Stimulated activated CD8-positive, alpha-beta memory T cell treated with anti-CD3 and anti-CD28 coated beads, Interleukin-7, amount 100 ng/mL, for 48 hours (primary cell): ENCODE results near the gene CACNA1E.
"Not testable (repeated sequence)": the region's sequence is repeated elsewhere in the genome, so short reads cannot be mapped to it uniquely, and the experiment has no call there.

Source experiments
- DNase-seq, 2 donors: peaks; one replicate each; pipeline ENCODE4 v3.0.0-alpha.2; 2020; ENCODE audit warnings: low read depth in 1 of 2; ENCODE audit errors: extremely low read depth in 1 of 2

The CACNA1E gene

GRCh38 chr1:181514298-181515290 lies 31.3 kb downstream of the CACNA1E start:
- no peak for DNase-seq

GRCh38 chr1:181516706-181517105 lies 33.4 kb downstream of the CACNA1E start:
- no peak for DNase-seq

DNA sequence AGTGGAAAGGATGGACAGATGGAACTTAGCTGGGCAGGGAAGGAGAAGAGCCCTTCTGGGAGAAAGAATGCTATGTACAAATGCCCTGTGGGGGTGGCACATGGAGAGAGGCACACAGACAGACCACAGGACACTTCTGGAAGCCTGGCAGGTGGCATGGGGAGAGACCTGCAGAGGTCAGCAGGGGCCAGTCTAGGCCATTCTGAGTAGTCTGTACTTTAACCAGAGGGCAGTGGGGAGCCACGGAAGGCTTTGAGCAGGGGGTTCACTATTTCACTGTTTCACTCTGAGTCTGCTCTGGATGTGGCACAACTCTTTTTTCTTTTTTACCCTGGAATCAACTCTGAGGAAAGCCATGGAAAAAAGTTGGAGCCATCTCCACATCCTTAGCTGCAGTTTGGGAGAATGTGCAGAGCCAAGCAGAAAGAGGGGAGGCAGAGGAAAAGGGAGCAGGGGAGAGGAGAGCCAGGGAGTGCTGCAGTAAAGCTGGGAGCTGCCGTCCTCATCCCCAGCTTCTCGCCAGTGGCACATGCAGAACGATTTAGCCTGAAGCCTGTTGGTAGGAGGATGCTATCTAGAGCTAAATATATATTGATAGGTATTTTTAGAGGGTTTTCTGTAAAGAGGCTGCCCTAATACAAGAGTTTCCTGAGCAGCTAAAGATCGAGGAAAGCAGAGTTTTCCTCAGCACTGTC lies 34.0 kb downstream of the CACNA1E start:
- no peak for DNase-seq

- no peak for DNase-seq
Observed at GRCh38 chr1:181518152-181518551, 34.8 kb downstream of the CACNA1E start.

DNA sequence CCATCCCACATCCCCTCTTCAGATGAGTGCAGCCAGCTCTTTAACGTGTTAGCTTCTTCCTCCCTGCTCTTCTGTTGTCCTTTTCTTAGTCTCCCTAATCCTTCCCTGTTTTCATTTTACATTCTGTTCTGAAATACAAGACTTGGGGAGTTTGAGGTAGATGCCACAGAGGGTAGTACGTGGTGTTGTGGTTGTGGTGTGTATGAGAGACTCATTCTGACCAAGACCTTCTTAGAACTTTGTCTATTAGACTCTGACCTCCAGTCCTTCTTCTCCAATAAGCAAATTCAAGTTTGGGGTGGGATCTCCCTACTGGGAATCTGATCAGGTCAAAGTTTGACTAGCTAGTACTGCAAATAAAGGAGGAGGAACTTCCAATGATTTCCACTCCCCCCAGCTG lies 39.5 kb downstream of the CACNA1E start:
- no peak for DNase-seq

GRCh38 chr1:181525104-181525721 lies 41.9 kb downstream of the CACNA1E start:
- no peak for DNase-seq

DNA sequence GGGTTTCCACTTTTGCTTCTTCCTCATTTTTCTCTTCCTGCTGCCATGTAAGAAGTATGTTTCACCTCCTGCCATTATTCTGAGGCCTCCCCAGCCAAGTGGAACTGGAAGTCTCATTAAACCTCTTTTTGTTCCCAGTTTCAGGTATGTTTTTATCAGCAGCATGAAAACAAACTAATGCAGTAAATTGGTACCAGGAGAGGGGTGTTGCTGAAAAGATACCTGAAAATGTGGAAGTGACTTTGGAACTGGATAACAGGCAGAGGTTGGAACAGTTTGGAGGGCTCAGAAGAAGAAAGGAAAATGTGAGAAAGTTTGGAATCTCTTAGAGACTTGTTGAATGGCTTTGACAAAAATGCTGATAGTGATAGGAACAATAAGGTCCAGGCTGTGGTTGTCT lies 44.9 kb downstream of the CACNA1E start:
- DNase-seq: not testable (repeated sequence)

- no peak for DNase-seq
Observed at GRCh38 chr1:181531441-181531840, 48.1 kb downstream of the CACNA1E start.

DNA sequence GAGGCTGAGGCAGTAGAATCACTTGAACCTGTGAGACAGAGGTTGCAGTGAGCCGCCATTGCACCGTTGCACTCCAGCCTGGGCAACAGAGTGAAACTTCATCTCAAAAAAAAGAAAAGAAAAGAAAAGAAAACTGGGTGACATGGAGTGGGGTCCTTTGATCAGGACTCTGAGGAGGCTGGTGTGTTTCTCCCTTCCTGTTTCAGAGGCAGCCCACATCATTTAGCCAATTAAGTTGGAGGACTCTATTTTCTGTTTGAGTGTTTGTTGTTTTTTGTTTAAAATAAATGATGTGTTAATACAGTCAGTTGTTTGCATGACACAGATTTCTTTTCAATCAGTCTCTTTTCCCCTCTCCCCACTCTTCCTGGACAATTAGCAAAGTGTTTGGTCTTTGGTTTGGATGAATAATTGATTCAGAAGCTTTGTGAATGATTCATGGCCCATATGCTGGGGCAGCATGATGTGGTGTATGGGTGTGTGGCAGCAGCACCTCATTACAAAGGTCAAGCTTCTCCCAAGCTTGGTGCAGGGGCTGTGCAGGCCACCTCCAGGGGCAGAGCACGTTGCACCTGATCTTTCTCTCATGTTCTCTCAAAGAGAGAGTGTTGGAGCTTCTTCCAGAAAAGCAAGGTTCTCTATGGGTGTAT lies 48.8 kb downstream of the CACNA1E start:
- no peak for DNase-seq

GRCh38 chr1:181538836-181539235 lies 55.5 kb downstream of the CACNA1E start:
- no peak for DNase-seq

DNA sequence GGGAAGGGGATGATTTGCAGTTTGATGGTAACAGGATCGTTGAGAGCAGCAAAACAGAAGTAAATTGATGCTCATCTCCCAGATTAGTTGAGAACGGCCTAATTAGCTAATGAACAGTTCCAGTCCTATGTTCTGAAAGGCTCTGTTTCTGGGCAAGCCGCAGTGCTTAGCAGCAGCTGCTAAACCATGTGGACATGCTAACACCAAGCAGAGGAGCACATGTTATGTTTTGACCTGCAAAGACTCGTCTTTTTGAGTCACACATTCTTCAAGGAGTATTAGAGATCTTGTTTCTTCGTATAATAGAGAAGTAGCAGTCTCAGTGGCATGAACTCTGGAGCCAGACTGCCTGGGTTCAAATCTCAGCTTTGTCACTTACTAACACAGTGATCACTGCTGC lies 58.1 kb downstream of the CACNA1E start:
- DNase-seq: no peak

- DNase-seq: no peak
Observed at GRCh38 chr1:181541947-181542346, 58.6 kb downstream of the CACNA1E start.

GRCh38 chr1:181542406-181542805 lies 59.1 kb downstream of the CACNA1E start:
- DNase-seq: not testable (repeated sequence)

DNA sequence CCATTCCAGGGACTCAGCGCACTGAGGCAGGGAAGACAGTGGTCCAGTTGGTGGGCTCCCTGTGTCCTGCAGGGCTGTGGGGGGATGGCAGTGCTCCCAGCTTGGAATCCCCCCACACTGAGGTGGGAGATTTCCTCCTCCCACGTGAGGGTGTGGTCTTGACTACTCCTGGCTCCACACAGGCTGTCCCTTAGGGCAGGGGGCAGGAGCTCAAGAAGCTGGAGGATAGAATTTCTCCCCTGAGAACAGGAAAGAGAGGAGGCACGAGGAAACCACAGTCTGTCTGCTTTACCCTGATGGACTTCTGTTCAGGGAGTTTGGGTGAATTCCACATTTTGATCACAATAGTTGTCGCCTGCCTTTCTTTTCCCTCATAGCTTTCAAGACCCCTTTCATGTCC lies 62.1 kb downstream of the CACNA1E start:
- no peak for DNase-seq

DNA sequence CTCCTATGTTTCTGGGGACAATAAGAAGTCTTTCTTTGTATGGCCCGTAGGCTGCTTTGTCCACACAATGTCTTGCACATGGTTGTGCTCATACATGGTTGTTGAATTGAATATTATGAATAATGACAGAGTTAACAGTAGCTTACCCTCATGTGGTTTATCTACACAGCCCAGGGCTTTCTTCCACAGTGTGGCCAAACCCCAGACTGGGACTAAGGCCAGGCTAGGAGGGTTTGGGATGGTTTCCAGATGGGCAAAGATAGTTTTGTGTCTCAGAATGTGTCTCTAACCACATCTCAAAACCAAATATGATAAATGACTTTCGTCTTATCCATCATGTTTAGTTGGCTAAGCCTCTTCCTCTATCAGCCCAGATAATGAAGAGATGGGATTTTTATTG lies 65.2 kb downstream of the CACNA1E start:
- DNase-seq: no peak

GRCh38 chr1:181551249-181551648 lies 67.9 kb downstream of the CACNA1E start:
- DNase-seq: no peak

DNA sequence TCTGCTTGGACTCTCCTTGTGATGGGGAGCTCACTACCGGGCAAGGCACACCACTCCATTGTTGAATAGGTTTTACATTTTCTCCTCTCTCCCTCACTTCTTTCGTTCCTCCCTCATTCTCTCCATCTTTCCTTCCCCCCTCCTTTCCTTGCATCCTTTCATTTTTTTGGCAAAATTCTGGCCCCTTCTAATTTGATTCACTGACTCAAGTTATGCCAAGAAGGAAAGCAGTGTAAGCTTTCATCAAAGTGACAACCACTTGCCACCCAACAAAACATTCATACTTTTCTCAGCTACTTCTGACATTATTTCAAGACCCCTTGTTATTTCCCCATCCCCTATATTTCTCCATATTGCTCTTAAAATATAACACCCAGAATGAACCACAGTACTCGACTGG lies 68.4 kb downstream of the CACNA1E start:
- DNase-seq: no peak

GRCh38 chr1:181554465-181554864 lies 71.1 kb downstream of the CACNA1E start:
- no peak for DNase-seq

- no peak for DNase-seq
Observed at GRCh38 chr1:181556631-181557030, 73.3 kb downstream of the CACNA1E start.

DNA sequence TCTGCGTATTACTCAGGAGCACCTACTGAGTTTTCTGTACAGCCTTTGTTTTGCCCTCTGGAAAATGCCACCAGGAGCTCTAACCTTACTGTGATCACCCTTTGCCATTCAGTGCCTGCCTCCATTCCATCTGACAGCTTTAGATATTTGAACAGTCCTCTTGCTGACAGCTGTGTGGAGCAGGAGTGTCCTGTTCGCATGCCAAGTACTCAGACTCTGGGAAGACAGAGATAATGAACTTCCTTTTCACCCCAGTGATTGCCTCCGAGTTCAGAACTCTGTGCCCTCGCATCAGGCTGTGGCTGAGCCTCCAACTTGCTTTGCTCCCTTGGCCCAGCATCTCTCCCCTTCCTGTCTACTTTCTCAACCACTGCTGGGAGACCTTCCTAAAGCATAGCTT lies 74.0 kb downstream of the CACNA1E start:
- DNase-seq: no peak

- no peak for DNase-seq
Observed at GRCh38 chr1:181558416-181558815, 75.1 kb downstream of the CACNA1E start.
